HG03460 (cell line): ENCODE data around the gene SPOUT1.

Experiments used
- ATAC-seq: cut with Tn5 transposase; IDR thresholded peaks from one replicate; pipeline ENCODE4 v1.9.1; 2021; ENCODE audit not compliant: unreplicated experiment

SPOUT1 gene

GRCh38 chr9:128836509-128837145, 7.0 kb upstream of the SPOUT1 start:
- no peak for ATAC-seq

GRCh38 chr9:128835246-128836210, 5.9 kb upstream of the SPOUT1 start:
- ATAC-seq, result no peak

GRCh38 chr9:128833696-128834095, 4.1 kb upstream of the SPOUT1 start:
- ATAC-seq, result no peak

- ATAC-seq, result peak; percentile 3
Measured at GRCh38 chr9:128828719-128829452, 708 bp downstream of the SPOUT1 start.

- ATAC-seq, result no peak
Measured at GRCh38 chr9:128828267-128828666, 1.3 kb downstream of the SPOUT1 start.

- no peak for ATAC-seq
Measured at GRCh38 chr9:128825923-128826700, 3.5 kb downstream of the SPOUT1 start.

GRCh38 chr9:128824911-128825310, 4.7 kb downstream of the SPOUT1 start:
- ATAC-seq, result no peak

GRCh38 chr9:128823903-128824406, 5.6 kb downstream of the SPOUT1 start:
- ATAC-seq, result no peak

- no peak for ATAC-seq
Measured at GRCh38 chr9:128823362-128823902, 6.2 kb downstream of the SPOUT1 start.

- no peak for ATAC-seq
Measured at GRCh38 chr9:128822407-128823042, 7.1 kb downstream of the SPOUT1 start.

- ATAC-seq, result no peak
Measured at GRCh38 chr9:128821584-128822406, 7.8 kb downstream of the SPOUT1 start.

- ATAC-seq, result no peak
Measured at GRCh38 chr9:128820665-128821583, 8.7 kb downstream of the SPOUT1 start.

- ATAC-seq, result no peak
Measured at GRCh38 chr9:128819716-128820664, 9.6 kb downstream of the SPOUT1 start.

- peak; percentile 19 for ATAC-seq
Measured at GRCh38 chr9:128818839-128819715, 10.5 kb downstream of the SPOUT1 start.

- ATAC-seq, result peak; percentile 86
Measured at GRCh38 chr9:128818099-128818838, 11.3 kb downstream of the SPOUT1 start, which contains the start of gene ENDOG. Gene ENDOG (plus strand): TSS chr9:128818500. CDS start chr9:128818685, 185 bp downstream.
